Kidney (tissue), 14 donors: ENCODE data around the gene ELFN2. TPM values are rescaled to one million over a fixed set of nuclear protein-coding genes. Genes with fewer than 3 reads are reported as not detected.

Source experiments
- DNase-seq, 5 donors: peaks; one replicate each; pipeline ENCODE4 v3.0.0-alpha.2; 2013 to 2020
- FAIRE-seq: peaks from 2 replicates; lab custom pipeline; 2012; peaks lifted over from hg19 to GRCh38; lab: Jason Lieb, UNC
- H3K27ac ChIP-seq, 2 donors: one replicate each; pipeline ENCODE4 v1.7.0; 2013; ENCODE audit warnings: low read depth in 2 of 2, low read length in 2 of 2, inconsistent platforms in 1 of 2
- H3K27me3 ChIP-seq: one replicate; pipeline ENCODE4 v1.7.1; 2013; ENCODE audit warnings: low read length, inconsistent platforms; ENCODE audit not compliant: control insufficient read depth, insufficient read depth
- H3K36me3 ChIP-seq, 3 donors: one replicate each; pipeline versions ENCODE4 v1.7.0 to v1.7.1; 2013; ENCODE audit warnings: low read length in 3 of 3, control low read depth in 1 of 3, inconsistent platforms in 1 of 3; ENCODE audit not compliant: insufficient read depth in 3 of 3, control insufficient read depth in 2 of 3
- H3K4me1 ChIP-seq, 3 donors: one replicate each; pipeline versions ENCODE4 v1.7.0 to v1.7.1; 2013; ENCODE audit warnings: low read length in 3 of 3, inconsistent platforms in 1 of 3, low read depth in 1 of 3; ENCODE audit not compliant: control insufficient read depth in 2 of 3, insufficient read depth in 2 of 3
- H3K4me3 ChIP-seq, 3 donors: one replicate each; pipeline versions ENCODE4 v1.7.0 to v1.8.1; 2013; ENCODE audit warnings: low read length in 3 of 3, control low read depth in 1 of 3, inconsistent platforms in 1 of 3
- H3K9ac ChIP-seq, 3 donors: one replicate each; pipeline versions ENCODE4 v1.7.0 to v1.7.1; 2013; ENCODE audit warnings: low read length in 3 of 3, control low read depth in 1 of 3, inconsistent platforms in 1 of 3
- H3K9me3 ChIP-seq, 3 donors: one replicate each; pipeline versions ENCODE4 v1.7.0 to v1.7.1; 2013; ENCODE audit warnings: low read length in 3 of 3, control low read depth in 1 of 3, inconsistent platforms in 1 of 3; ENCODE audit not compliant: control insufficient read depth in 2 of 3, insufficient read depth in 1 of 3
- intact Hi-C: fragments of 100-400 bp; cut with DNase I; formaldehyde crosslinking; loops from one replicate; pipeline ENCODE4 v1.11.1; 2022
- polyA plus RNA-seq: library from polyadenylated mRNA; stranded (reverse); fragments of 350-450 nt; fragmentation: Illumina TruSeq; extraction: RNeasy Lipid Tissue Mini Kit (QIAGEN cat#74804); gene quantifications from one replicate; pipeline ENCODE4 v1.2.3, GENCODE V29; 2014; ENCODE audit warnings: low read depth, low replicate concordance; ENCODE audit not compliant: insufficient read depth
- total RNA-seq: library from RNA; stranded (reverse); fragmentation: NEBNext Ultra II Directional; extraction: Animal tissue kit (Norgen Biotek cat#: 25700); gene quantifications from one replicate; pipeline ENCODE4 v1.2.1, GENCODE V29; 2021
- TF ChIP-seq, protein P1 (sequence below): IDR thresholded peaks from 3 replicates; pipeline ENCODE4 v1.5.1; 2012; ENCODE audit warnings: mild to moderate bottlenecking, moderate library complexity, borderline replicate concordance; ENCODE audit not compliant: insufficient read depth; ENCODE audit errors: extremely low read depth
- donor health status: control.
- donor health status: control.
- donor health status: control.
- donor health status: control.
- donor health status: control.
- donor health status: DM: yes; HTN: yes; CAD: no.
- donor health status: Normal renal cell carcinoma (clear cell type).

The ELFN2 gene
- total and polyA plus RNA-seq, 2 donors from 2014 or later: 0.19 to 4.6 TPM

DNA sequence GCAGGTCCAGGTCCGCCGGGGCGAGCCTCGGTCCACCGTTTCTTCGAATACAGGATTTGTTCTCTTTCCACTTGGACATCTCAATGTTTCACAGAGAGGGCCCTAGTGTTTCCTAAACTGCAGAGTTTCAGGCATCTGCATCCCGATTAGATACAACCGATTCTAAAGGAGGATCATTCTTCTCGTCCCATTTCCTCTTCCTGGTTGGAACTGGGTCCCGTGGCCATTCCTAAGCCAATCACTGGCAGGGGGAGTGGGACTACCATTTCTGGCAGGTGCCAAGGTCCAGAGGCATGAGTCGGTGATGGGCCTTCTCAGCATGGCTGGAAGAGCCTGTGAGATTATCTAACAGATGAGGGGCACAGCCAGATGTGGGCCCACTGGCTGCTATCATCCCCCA, 68.9 kb downstream of the ELFN2 start:
- H3K9ac ChIP-seq: no peak overlapping the region
- no peaks in the 10 kb centered on the region for H3K36me3 ChIP-seq
- no peaks in the 10 kb centered on the region for H3K27me3 ChIP-seq
- H3K4me3 ChIP-seq: no peak overlapping the region
- intact Hi-C loops: no loop called here
- DNase-seq (no peak), FAIRE-seq (no peak)
- H3K27ac ChIP-seq: no peak overlapping the region
- no peaks in the 10 kb centered on the region for H3K4me1 ChIP-seq
- TF ChIP-seq, protein P1, sequence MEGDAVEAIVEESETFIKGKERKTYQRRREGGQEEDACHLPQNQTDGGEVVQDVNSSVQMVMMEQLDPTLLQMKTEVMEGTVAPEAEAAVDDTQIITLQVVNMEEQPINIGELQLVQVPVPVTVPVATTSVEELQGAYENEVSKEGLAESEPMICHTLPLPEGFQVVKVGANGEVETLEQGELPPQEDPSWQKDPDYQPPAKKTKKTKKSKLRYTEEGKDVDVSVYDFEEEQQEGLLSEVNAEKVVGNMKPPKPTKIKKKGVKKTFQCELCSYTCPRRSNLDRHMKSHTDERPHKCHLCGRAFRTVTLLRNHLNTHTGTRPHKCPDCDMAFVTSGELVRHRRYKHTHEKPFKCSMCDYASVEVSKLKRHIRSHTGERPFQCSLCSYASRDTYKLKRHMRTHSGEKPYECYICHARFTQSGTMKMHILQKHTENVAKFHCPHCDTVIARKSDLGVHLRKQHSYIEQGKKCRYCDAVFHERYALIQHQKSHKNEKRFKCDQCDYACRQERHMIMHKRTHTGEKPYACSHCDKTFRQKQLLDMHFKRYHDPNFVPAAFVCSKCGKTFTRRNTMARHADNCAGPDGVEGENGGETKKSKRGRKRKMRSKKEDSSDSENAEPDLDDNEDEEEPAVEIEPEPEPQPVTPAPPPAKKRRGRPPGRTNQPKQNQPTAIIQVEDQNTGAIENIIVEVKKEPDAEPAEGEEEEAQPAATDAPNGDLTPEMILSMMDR: no peak
- no peaks in the 10 kb centered on the region for H3K9me3 ChIP-seq

DNA sequence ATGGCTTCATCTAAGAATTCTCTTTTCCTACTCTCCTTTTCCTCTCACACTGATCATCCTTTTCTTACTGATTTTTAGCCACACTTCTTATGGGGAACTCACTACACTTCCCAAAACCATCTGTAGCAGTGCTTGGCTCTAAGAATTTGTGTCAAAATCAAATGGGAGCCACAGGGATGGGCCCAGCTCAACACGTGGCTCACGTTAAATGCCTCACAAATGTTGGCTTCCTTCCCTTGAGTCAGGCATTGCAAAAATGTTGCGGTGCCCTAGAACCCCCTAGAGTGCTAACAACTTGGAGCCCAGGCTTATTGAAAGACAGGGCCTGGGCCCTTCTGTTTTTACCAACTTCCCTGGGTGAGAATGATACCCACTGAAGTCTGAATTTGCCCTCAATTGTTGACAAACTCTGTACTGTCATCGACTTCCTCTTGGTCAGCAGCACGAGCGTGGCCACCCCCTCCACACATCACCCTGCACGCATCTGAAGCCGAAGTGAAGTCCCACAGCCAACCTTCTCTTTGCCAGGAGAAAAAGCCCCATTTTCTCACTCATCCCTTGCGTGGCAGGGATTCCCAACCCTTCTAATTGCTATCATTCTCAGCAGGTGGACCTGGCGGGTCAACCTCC, 69.7 kb downstream of the ELFN2 start:
- H3K27me3 ChIP-seq: no peaks in the 10 kb centered on the region
- no peak for FAIRE-seq
- TF ChIP-seq, protein P1: no peak
- no peak overlapping the region for H3K27ac ChIP-seq
- no peaks in the 10 kb centered on the region for H3K9me3 ChIP-seq
- no peak overlapping the region for H3K4me3 ChIP-seq
- H3K9ac ChIP-seq: no peak overlapping the region
- H3K36me3 ChIP-seq: no peaks in the 10 kb centered on the region
- H3K4me1 ChIP-seq: no peaks in the 10 kb centered on the region
- no peak for DNase-seq
- intact Hi-C loops: no loop called here

DNA sequence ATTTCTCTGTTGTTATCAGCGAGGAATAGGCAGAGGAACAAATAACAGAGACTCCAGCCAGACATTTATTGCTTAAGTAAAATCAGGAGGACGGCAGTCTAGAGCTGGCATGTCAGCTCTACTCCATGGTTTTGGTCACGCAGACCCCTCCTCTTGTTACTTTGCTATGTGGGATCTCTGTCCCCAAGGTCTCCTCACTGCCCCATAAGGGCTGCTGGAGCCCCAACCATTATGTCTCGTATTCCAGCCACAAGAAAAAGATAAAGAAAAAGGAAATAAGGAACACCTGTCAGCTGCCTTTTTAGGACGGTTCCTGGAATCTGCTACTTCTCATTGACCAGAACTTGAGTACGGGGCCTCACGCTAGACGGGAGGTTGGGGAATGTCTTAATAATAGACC, 70.4 kb downstream of the ELFN2 start:
- Histone ChIP-seq H3K9me3 (no peaks in the 10 kb centered on the region), H3K4me3 (no peak overlapping the region), H3K27ac (no peak overlapping the region), H3K27me3 (no peaks in the 10 kb centered on the region), H3K4me1 (no peaks in the 10 kb centered on the region), H3K36me3 (no peaks in the 10 kb centered on the region), H3K9ac (no peak overlapping the region)
- no peak for FAIRE-seq
- intact Hi-C loops: no loop called here
- TF ChIP-seq, protein P1: no peak
- no peak for DNase-seq

DNA sequence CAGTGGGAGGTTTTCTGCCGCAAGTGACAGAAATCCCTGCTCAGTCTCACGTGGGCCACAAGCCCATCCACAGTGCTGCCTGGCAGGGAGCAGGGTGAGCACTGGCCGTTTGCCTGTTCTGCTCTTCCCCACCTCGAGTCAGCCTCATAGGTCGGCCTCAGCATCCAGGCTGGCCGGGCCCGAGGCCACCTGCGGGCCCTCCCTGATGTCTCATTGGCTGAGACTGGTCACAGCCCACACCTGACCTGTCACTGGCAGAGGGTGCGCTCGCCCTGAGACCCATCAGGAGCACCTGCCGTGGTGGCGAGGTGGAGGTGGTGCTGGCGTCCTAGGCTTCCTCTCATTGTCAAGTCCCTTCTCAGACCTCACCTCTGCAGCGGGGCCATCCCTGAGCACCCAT, 72.1 kb downstream of the ELFN2 start:
- H3K27ac ChIP-seq: no peak overlapping the region
- DNase-seq: no peak
- H3K36me3 ChIP-seq: no peaks in the 10 kb centered on the region
- no peaks in the 10 kb centered on the region for H3K4me1 ChIP-seq
- no peaks in the 10 kb centered on the region for H3K27me3 ChIP-seq
- no peaks in the 10 kb centered on the region for H3K9me3 ChIP-seq
- no peak overlapping the region for H3K9ac ChIP-seq
- TF ChIP-seq, protein P1: no peak
- no peak for FAIRE-seq
- H3K4me3 ChIP-seq: no peak overlapping the region
- intact Hi-C loops: no loop called here
